Endometrial microvascular endothelial cells (primary cell): ENCODE results near the gene PER2. TPM values are rescaled to one million over a fixed set of nuclear protein-coding genes. Genes with fewer than 3 reads are reported as not detected.
"Not testable (repeated sequence)": the region's sequence is repeated elsewhere in the genome, so short reads cannot be mapped to it uniquely, and the experiment has no call there.

Source experiments
- in situ Hi-C: cut with HindIII; loops from 2 replicates; pipeline ENCODE4 v1.10.0; 2017; ENCODE audit warnings: low sequenced_read_pairs, low pct_unique_long_range_greater_than_20kb; ENCODE audit errors: inconsistent ontology term
- total RNA-seq: library from RNA; depleted of rRNA; stranded (reverse); fragments of >200 nt; gene quantifications from one replicate; pipeline ENCODE4 v1.2.3, GENCODE V29; 2015; ENCODE audit errors: inconsistent ontology term

Gene PER2, protein sequence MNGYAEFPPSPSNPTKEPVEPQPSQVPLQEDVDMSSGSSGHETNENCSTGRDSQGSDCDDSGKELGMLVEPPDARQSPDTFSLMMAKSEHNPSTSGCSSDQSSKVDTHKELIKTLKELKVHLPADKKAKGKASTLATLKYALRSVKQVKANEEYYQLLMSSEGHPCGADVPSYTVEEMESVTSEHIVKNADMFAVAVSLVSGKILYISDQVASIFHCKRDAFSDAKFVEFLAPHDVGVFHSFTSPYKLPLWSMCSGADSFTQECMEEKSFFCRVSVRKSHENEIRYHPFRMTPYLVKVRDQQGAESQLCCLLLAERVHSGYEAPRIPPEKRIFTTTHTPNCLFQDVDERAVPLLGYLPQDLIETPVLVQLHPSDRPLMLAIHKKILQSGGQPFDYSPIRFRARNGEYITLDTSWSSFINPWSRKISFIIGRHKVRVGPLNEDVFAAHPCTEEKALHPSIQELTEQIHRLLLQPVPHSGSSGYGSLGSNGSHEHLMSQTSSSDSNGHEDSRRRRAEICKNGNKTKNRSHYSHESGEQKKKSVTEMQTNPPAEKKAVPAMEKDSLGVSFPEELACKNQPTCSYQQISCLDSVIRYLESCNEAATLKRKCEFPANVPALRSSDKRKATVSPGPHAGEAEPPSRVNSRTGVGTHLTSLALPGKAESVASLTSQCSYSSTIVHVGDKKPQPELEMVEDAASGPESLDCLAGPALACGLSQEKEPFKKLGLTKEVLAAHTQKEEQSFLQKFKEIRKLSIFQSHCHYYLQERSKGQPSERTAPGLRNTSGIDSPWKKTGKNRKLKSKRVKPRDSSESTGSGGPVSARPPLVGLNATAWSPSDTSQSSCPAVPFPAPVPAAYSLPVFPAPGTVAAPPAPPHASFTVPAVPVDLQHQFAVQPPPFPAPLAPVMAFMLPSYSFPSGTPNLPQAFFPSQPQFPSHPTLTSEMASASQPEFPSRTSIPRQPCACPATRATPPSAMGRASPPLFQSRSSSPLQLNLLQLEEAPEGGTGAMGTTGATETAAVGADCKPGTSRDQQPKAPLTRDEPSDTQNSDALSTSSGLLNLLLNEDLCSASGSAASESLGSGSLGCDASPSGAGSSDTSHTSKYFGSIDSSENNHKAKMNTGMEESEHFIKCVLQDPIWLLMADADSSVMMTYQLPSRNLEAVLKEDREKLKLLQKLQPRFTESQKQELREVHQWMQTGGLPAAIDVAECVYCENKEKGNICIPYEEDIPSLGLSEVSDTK (N-terminal part only)
- total RNA-seq, result 1.4 TPM

DNA sequence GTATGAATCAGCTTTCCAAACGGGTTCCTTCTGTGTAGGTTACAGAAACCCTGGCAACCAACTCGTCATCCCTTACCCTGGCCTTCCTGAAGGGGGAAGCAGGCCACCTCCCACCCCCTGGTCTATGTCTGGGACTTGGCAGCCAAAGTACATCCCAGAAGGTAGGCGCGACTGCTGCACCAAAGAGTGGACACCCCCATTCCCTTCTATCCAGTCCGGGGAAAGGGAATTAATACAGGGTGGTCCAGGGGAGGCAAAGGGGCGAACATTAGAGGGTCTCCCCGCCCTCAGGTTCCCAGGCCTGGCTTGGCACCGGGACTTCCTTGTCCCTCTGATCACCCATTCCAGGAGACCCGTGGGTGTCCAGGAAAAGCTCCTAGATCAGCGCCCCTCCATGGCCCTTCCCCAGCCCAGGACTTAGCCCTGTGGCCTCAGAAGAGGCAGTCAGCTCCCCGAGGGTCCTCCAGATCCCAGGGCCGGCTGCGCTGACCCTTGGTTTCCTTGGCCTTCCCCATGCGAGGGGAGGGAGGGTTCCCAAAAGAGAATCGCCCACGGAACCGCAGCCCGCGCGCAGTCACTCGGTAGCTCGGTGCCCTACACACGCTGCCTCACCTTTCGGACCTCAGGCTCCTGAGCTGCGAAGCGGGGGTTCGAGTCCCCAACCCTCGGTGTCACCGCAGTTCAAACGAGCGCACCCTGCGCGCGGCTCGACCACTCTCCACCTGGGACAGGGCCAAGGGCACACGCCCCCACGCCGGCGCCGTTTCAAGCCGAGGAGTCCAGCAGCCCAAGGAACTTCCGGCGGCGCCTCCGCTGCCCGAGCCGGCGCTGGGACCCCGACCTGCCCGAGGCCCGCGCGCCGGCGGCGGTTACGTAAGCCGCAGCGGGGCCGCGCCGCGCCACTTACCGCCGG lies at the start of gene PER2:
Gene PER2, minus strand, starts transcription at position 874 of the 913 bp plus-strand sequence. CDS start 10,674 bp downstream, outside the sequence.
- in situ Hi-C loops, result no loop called here

DNA sequence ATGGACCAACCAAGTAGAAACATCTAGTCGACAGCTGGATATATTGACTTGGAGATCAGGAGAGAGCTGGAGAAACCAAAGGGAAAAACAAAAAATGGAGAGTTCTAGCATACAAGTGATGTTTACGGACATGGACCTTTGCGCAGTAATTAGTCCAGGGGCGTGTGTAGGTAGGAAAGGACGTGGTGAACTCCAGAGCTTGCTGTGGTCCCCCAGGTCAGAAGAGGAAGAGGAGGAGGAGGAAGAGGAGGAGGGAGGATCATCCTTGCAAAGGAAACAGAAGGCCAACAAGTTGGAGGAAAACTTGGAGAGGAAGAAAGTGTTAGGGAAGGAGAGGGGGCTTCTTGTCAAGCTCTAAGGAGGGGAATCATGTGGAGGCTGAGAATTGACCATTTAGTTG lies 49.4 kb upstream of the PER2 start:
- in situ Hi-C loops, result no loop called here

DNA sequence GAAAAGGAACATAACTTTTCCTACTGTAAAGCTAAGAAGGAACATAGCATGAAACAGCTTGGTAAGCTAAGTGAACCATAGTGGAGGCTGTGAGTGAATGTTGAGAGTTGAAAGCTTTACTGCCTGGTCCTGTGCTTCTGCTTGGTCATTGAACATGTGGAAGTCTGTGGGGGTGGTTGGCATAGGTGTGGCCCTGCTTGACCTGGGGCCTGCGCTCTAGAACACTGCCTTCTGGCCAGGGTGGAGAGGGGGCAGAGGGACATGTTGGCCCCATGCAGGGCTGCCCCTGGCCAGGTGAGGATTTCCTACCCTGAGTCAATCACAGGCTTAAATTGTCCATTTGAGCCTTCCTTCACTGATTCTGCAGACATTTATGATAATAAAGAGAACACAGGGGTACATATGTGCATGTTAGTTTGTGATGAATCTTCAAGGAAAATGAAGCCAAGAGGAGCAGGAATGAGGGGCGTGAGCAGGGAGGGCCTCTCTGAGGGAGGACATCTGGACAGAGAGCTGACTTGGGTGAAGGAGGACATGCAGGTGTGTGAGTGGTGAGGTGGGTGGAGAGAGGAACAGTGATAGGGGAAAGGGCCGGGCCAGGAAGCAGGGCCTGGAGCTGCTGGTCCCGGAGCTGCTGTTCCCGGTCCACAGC lies 48.5 kb upstream of the PER2 start:
- in situ Hi-C loops, result no loop called here

DNA sequence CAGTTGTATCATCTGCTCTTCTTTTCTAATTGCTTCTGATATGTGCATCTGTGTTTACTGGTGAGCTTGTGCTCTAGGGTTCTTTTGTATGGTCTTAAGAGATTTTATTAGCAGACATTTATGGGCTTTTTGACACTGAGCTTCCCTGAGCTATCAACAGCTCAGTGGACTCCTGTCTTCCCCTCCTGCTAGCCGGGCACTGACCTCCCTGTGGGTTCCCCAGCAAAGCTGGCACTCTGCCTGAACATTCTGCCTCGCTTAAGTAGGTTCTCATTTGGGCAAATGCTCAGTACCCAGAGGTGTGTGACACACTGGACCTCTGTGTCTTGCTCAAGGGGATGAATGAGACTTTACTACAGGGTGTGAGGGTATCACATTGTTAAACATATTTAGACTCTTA lies 47.7 kb upstream of the PER2 start:
- in situ Hi-C loops, result no loop called here

DNA sequence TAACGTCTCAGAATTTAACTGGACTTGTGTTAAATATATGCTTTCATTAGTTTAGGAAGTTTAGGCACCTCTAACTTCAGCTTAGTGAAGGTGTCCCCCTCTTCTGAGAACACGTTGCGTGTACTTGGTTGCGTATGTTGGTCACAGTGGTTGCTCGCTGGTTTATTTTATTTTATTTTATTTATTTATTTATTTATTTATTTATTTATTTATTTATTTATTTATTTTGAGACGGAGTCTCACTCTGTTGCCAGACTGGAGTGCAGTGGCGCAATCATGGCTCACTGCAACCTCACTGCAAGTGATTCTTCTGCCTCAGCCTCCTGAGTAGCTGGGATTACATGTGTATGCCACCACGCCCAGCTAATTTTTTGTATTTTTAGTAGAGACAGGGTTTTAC lies 47.2 kb upstream of the PER2 start:
- in situ Hi-C loops, result not testable (repeated sequence)

DNA sequence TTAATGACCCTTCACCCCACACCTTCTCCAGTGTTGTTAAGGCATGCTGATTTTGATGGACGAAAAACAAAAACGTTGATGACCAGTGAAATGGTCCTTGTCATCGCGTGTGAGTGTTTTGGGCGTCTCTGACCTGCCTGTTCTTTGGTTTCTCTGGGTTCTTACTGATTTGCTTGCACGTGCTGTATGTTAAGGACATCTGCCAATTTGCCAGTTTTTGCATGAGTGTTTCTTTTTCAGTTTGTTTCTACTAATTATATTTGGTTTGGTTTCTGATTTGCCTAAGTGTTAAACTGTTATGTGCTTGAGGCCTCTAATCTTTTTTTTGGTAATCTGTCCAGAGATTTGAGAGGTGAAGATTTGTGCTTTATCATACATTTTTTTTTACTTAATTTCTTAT lies 46.5 kb upstream of the PER2 start:
- in situ Hi-C loops, result no loop called here

DNA sequence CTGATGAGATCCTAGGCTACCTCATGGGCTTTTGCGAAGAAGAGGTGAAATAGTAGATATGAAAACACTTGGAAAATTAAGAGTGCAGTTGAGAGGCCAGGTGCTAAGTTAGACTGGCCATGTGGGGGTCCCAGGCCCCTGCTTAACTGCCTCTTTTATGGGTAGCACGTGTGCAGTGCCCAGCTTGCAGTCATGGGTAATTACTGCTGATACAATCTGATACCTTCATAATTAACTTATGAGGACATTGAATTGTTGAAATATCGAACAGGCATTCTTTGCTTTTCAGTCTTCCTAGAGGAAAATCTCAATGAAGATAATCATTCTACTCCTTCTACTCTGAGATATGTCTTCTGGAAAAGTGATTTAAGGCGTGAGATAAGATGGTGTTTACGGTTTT lies 43.5 kb upstream of the PER2 start:
- in situ Hi-C loops, result no loop called here

DNA sequence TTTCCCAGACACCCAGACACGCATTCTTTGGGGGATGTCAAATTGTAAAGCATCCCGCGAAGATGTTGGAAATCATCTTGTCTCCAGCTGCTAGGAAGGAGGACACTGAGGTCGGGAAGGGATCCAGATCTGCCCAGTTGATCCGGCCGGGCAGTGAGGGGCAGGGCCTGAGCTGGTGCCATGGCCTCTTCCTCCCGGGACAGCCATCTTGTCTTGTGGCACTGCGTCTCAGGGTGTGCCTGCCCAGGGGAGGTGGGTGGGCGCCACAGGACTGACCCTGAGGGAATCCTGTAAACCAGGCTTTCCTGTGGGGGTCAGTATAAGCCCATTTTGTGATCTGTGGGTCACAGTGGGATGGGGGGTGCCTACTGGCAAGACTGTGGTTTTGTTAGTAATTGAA lies 42.0 kb upstream of the PER2 start:
- in situ Hi-C loops, result no loop called here

DNA sequence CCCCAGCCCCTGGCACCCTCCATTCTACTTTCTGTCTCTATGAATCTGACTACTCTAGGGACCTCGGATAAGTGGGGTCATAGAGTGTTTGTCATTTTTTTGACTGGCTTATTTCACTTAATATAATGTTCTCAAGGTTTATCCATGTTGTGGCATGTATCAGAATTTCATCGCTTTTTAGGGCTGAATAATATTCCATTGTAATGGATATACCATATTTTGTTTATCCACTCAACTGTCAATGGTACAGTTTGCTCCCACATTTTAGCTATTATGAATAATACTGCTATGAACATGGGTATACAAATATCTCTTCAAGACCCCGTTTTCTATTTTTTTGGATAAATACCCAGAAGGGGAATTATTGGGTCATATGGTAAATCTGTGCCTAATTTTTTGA lies 39.3 kb upstream of the PER2 start:
- in situ Hi-C loops, result no loop called here

DNA sequence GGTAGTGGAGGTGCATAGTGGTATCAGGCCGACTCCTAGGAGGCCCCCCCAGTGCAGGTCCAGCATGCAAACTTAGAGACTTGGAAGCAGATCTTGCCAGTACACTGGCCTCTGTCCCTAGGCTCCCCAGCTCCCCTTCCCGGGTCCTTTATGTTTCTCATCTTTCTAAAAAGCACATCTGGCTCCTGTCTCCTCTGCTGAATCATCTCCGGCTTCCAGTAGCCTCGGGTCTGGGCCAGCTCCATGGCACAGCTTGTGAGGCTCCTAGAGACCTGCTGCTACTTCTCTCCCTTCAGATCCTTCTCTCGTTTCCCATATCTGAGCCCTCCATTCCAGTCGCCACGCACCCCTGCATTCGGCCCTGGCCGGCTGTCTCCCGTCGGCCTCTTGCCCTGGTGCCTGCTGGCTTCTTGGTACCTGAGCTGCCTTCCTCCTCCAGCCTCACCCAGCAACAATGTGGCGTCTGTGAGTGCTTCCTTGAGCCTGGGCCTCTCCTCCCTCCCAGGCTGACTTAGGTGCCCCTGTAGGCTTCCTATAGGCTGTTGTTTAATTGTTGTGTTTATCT lies 38.5 kb upstream of the PER2 start:
- in situ Hi-C loops, result no loop called here

DNA sequence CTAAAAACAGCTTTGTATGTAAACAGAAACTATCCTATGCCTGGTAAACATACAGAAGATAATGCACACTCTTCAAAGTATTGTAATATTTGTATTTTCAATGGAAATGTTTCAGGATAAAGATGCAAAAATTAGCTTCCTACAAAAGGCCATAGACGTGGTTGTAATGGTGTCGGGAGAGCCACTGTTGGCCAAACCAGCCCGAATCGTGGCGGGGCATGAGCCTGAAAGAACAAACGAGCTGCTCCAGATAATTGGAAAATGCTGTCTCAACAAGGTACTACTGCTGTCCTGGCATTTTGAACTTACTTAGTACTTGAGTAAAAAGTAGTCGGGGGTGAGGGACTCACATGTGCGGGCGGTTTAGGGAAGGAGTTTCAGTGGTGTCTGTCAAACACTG lies 37.3 kb upstream of the PER2 start:
- in situ Hi-C loops, result no loop called here

DNA sequence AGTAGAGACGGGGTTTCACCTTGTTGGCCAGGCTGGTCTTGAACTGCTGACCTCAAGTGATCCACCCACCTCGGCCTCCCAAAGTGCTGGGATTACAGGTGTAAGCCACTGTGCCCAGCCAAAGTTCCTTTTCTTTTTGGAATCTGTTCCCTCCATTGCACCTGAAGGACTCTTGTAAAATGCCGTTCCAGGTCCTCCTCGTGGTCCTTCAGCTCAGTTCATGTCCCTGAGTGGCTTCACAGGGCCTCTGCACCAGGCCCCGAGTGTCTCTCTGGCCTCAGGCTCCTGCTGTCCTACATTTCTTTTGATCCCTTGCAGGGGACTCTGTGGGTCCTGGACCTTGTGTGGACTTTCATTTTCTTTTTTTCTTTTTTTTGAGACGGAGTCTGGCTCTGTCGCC lies 35.8 kb upstream of the PER2 start:
- in situ Hi-C loops, result not testable (repeated sequence)

DNA sequence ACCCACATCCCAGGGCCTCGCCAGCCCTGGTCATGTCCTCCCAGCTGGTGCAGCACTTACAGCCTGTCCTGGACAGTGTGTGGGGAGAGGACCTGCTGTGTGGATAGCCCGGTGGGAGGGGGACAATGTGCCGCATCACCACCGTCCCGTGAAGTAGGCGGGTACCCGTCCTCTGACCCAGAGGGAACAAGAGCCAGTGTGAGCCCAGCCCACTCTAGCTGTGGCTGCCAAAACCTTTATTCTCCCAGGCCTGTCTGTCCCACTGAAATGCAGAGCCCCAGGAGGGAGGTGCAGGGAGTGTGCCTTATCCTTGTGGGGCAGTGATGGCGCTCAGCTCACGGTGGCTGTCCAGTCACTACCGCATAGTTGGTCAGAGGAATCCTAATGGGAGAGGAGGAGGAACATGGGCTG lies 33.6 kb upstream of the PER2 start:
- in situ Hi-C loops, result no loop called here

DNA sequence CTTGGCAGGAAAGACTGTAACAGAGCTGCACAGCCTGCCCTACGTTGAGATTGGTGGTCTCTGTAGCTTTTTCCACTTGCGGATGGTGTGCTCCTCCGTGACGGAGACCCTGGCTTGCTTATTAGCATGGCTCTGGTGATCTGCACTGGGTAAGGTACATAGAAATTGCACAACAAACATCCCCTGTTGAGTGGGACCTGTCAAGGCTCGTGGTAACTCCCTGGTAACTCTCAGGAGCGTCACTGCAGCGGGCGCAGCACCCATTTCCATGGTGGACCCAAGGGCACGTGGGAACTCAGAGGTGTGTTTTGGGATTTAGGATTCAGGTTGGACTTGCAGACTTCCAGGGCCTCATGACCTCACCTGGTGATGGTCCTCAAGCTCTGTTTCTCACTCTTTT lies 33.1 kb upstream of the PER2 start:
- in situ Hi-C loops, result no loop called here

DNA sequence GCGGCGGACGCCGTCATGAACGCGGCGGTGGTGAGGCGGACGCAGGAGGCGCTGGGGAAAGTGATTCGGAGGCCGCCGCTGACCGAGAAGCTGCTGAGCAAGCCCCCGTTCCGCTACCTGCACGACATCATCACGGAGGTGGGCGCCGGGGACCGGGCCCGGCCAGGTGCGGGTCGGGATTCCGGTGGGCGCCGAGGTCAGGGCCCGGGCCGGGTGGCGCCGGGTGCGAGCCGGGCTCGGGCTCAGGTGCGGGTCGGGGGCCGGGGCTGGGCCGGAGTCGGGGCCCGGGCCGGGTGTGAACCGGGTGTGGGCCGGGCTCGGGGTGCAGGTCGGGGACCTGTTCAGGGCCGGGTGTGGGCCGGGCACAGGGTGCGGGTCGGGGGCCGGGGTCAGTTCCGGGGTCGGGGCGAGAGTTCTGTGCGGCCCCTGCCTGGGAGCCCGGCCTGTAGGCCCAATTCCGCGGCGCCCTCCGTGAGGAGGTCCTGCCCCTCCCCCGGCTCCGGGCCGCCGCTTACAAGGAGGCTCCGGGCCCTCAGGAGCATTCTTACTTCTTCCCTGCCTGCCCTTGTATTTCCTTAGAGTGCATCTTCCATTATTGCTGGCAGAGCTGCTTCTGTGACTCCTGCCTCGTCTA lies 32.4 kb upstream of the PER2 start:
- in situ Hi-C loops, result no loop called here

DNA sequence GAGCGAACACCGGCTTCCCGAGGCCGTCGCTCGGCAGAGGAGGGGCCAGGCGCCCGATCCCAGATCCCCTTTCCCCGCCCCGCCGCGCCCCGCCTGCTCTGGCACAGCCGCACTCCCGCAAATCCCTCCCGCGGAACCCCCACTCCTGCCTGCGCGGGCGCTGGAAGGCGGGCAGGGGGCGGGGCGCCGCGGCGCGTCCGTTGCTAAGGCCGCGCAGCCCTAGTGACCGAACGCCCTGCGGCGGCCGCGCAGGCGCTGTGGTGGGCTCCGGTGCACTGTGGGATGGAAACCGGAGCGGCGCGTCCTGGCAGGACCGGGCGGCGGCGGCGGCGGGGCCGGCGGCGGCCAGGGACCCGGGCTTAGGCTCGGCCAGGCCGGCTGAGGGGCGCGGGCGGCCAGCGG lies 31.8 kb upstream of the PER2 start, which contains the start of gene TRAF3IP1:
Gene TRAF3IP1, plus strand, starts transcription at position 273 of the 402 bp plus-strand sequence. CDS start 145 bp downstream, outside the sequence.
- in situ Hi-C loops, result no loop called here

DNA sequence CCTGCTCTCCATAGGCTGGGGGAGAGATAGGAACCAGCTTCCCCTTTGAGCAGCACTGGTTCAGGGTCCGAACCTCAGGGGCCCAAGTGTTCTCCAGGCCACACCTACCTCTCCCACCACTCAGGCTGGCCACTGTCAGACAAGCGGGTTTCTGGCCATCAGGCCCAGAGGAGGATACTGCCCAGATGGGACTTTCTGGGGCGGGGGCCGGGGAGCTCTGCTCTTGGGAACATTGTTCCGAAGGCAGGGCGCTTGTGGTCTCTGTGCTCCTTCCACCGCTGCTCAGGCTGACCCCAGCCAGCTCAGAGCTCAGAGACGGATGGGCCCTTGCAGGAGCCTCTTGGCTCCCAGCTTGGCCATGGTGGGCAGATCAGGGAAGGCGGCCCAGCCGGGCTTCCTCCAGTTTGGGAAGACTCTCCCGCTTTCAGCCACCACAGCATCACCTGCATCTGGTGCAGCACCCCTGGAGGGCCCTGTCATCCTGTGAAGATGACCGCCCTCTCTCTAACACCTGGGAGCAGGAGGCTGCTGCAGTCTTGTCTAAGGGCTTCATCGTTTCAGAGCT lies 26.7 kb upstream of the PER2 start:
- in situ Hi-C loops, result no loop called here
